Suprapubic skin (tissue), 4 donors: ENCODE results near the gene CDKN2B.

Source experiments
- EP300 ChIP-seq: sonication (generic); formaldehyde crosslinking; IDR thresholded peaks from one replicate; pipeline ENCODE4 v1.6.1; 2017; ENCODE audit warnings: antibody characterized with exemption
- POLR2A ChIP-seq, 2 donors: fragments of 450-650 bp; IDR thresholded peaks; one replicate each; pipeline ENCODE4 v1.6.1; 2017; ENCODE audit warnings: antibody characterized with exemption in 2 of 2, mild to moderate bottlenecking in 2 of 2, moderate library complexity in 2 of 2
- POLR2AphosphoS5 ChIP-seq, 3 donors: sonication (generic); formaldehyde crosslinking; IDR thresholded peaks; one replicate each; pipeline ENCODE4 v1.6.1; 2017; ENCODE audit warnings: antibody characterized with exemption in 3 of 3
- TF ChIP-seq, protein P1 (sequence below), 2 donors: fragments of 200-600 bp in 1 of 2; fragments of 450-650 bp in 1 of 2; sonication (generic) in 1 of 2; IDR thresholded peaks; one replicate each; pipeline ENCODE4 v1.5.1; 2016 to 2019; ENCODE audit warnings: antibody characterized with exemption in 2 of 2, mild to moderate bottlenecking in 1 of 2, moderate library complexity in 1 of 2

DNA sequence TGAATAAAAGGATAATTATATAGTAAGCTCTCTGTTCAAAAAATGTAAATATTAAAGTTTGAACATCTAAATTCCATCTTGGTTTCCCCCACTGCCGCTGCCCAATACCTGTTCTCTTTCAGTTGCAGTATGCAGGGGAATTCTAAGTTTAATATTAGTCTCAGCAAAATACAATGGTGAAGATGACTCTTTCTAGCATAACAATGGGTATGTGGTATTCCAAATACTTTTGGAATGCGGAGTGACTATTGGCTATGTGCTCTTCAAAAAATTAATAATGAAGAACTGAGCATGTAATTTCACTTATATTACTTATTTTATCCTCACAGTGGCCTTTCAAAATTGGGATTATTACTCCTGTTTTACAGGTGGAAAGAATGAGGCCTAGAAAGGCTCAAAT, 11.1 kb downstream of the CDKN2B start:
- TF ChIP-seq, protein P1, sequence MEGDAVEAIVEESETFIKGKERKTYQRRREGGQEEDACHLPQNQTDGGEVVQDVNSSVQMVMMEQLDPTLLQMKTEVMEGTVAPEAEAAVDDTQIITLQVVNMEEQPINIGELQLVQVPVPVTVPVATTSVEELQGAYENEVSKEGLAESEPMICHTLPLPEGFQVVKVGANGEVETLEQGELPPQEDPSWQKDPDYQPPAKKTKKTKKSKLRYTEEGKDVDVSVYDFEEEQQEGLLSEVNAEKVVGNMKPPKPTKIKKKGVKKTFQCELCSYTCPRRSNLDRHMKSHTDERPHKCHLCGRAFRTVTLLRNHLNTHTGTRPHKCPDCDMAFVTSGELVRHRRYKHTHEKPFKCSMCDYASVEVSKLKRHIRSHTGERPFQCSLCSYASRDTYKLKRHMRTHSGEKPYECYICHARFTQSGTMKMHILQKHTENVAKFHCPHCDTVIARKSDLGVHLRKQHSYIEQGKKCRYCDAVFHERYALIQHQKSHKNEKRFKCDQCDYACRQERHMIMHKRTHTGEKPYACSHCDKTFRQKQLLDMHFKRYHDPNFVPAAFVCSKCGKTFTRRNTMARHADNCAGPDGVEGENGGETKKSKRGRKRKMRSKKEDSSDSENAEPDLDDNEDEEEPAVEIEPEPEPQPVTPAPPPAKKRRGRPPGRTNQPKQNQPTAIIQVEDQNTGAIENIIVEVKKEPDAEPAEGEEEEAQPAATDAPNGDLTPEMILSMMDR (IDR thresholded peaks at IDR 0.05) = no peak
- TF ChIP-seq POLR2A (IDR thresholded peaks at IDR 0.05) (no peak), EP300 (no peak), POLR2AphosphoS5 (IDR thresholded peaks at IDR 0.05) (no peak)
